Measurements from ENCODE around the gene NAPA.

NAPA gene

DNA sequence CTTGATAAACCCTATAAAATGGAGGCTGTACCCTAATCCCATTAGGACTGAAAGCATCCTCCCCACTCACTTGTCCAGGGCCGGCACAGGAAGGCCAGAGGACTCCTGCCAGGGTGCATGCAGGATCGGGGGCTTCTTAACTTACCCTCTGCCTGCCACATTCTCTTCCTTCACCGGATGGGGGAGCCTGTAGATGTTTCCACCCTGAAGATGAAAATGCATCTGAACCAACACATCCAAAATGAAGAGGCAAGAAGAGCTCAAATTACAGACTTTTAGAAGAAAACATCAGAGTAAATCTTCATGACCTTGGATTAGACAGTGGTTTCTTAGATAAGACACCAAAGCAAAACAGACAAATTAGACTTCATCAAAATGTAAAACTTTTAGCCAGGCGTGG is 25.9 kb upstream of the NAPA start:
- DNase-seq (ENCODE audit: low read depth in 1 of 2, low spot score in 1 of 2) = no peak
- Histone ChIP-seq H3K27me3 (ENCODE audit: insufficient read depth, poor library complexity, severe bottlenecking) (peaks cover 12% of the 10 kb centered on the region), H3K4me3 (replicated peaks; ENCODE audit: insufficient read depth, low read length) (no peak overlapping the region), H3K27ac (replicated peaks) (no peak overlapping the region)
- TF ChIP-seq SPI1 (IDR thresholded peaks at IDR 0.05; ENCODE audit: borderline replicate concordance, low read depth) = no peak
- no peak for TF ChIP-seq POLR2AphosphoS5 (IDR thresholded peaks at IDR 0.05; ENCODE audit: low read depth)
- TF ChIP-seq GABPA (IDR thresholded peaks at IDR 0.05; ENCODE audit: low read depth) = no peak
- TF ChIP-seq, protein P1, sequence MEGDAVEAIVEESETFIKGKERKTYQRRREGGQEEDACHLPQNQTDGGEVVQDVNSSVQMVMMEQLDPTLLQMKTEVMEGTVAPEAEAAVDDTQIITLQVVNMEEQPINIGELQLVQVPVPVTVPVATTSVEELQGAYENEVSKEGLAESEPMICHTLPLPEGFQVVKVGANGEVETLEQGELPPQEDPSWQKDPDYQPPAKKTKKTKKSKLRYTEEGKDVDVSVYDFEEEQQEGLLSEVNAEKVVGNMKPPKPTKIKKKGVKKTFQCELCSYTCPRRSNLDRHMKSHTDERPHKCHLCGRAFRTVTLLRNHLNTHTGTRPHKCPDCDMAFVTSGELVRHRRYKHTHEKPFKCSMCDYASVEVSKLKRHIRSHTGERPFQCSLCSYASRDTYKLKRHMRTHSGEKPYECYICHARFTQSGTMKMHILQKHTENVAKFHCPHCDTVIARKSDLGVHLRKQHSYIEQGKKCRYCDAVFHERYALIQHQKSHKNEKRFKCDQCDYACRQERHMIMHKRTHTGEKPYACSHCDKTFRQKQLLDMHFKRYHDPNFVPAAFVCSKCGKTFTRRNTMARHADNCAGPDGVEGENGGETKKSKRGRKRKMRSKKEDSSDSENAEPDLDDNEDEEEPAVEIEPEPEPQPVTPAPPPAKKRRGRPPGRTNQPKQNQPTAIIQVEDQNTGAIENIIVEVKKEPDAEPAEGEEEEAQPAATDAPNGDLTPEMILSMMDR (IDR thresholded peaks at IDR 0.05; ENCODE audit: insufficient read depth, low read length) = no peak
- TF ChIP-seq, protein P2, sequence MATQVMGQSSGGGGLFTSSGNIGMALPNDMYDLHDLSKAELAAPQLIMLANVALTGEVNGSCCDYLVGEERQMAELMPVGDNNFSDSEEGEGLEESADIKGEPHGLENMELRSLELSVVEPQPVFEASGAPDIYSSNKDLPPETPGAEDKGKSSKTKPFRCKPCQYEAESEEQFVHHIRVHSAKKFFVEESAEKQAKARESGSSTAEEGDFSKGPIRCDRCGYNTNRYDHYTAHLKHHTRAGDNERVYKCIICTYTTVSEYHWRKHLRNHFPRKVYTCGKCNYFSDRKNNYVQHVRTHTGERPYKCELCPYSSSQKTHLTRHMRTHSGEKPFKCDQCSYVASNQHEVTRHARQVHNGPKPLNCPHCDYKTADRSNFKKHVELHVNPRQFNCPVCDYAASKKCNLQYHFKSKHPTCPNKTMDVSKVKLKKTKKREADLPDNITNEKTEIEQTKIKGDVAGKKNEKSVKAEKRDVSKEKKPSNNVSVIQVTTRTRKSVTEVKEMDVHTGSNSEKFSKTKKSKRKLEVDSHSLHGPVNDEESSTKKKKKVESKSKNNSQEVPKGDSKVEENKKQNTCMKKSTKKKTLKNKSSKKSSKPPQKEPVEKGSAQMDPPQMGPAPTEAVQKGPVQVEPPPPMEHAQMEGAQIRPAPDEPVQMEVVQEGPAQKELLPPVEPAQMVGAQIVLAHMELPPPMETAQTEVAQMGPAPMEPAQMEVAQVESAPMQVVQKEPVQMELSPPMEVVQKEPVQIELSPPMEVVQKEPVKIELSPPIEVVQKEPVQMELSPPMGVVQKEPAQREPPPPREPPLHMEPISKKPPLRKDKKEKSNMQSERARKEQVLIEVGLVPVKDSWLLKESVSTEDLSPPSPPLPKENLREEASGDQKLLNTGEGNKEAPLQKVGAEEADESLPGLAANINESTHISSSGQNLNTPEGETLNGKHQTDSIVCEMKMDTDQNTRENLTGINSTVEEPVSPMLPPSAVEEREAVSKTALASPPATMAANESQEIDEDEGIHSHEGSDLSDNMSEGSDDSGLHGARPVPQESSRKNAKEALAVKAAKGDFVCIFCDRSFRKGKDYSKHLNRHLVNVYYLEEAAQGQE (IDR thresholded peaks at IDR 0.05; ENCODE audit: insufficient replicate concordance, low read depth) = no peak

DNA sequence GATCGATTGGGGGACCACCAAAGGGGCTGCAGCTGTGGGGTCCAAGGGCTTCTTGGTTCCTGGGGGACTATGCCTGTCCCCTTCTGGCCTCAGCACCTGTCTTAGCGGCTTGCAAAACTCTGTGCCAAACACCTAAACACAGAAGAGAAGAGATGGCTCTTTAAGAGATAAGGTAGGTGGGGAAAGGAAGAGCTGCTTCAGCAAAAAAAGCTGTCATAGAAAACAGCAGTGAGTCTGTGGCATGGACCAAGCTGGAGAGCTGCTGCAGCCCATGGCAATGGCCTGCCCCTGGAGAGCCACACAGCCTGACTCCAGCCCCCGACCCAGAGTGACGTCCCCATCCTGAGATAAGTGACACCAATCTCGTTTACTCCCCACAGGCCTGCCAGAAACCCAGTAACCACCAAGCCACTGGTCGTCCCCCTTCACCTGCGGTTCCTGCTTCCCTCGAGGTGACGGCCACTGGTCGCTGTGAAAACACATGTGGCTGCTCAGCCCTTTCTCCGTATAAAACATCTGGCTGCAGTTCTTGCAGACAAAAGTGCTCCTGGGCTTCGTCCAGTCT is 25.0 kb upstream of the NAPA start:
- no peak overlapping the region for H3K27ac ChIP-seq (replicated peaks)
- H3K4me3 ChIP-seq (replicated peaks; ENCODE audit: insufficient read depth, low read length) = no peak overlapping the region
- no peak for DNase-seq (ENCODE audit: low read depth in 1 of 2, low spot score in 1 of 2)
- TF ChIP-seq POLR2AphosphoS5 (IDR thresholded peaks at IDR 0.05; ENCODE audit: low read depth) = no peak
- TF ChIP-seq, protein P1 (IDR thresholded peaks at IDR 0.05; ENCODE audit: insufficient read depth, low read length) = no peak
- no peak for TF ChIP-seq GABPA (IDR thresholded peaks at IDR 0.05; ENCODE audit: low read depth)
- no peak for TF ChIP-seq SPI1 (IDR thresholded peaks at IDR 0.05; ENCODE audit: borderline replicate concordance, low read depth)
- TF ChIP-seq, protein P2 (IDR thresholded peaks at IDR 0.05; ENCODE audit: insufficient replicate concordance, low read depth) = no peak
- H3K27me3 ChIP-seq (ENCODE audit: insufficient read depth, poor library complexity, severe bottlenecking) = peaks cover 5% of the 10 kb centered on the region

DNA sequence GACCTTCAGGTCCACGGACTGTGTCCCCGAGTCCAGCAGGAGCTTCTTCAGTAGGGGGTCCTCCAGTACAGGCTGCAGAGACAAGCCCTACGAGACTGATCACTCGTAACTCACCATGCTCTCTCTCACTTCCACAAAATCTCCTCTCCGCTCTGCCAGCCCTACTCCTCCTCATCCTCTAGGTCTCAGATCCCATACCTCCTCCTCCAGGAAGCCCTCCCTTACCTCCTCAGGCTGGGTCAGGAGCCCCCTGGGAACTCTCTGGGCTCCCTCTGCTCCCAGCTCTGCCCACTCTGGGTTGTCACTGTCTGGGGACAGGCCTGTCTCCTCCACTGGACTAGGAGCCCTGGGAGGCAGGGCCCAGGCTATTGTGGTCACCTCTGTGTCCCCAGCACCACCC is 23.9 kb upstream of the NAPA start:
- no peak for TF ChIP-seq GABPA (IDR thresholded peaks at IDR 0.05; ENCODE audit: low read depth)
- no peak for TF ChIP-seq POLR2AphosphoS5 (IDR thresholded peaks at IDR 0.05; ENCODE audit: low read depth)
- no peak for TF ChIP-seq SPI1 (IDR thresholded peaks at IDR 0.05; ENCODE audit: borderline replicate concordance, low read depth)
- TF ChIP-seq, protein P1 (IDR thresholded peaks at IDR 0.05; ENCODE audit: insufficient read depth, low read length) = no peak
- TF ChIP-seq, protein P2 (IDR thresholded peaks at IDR 0.05; ENCODE audit: insufficient replicate concordance, low read depth) = no peak
- Histone ChIP-seq H3K27ac (replicated peaks) (no peak overlapping the region), H3K27me3 (ENCODE audit: insufficient read depth, poor library complexity, severe bottlenecking) (peaks cover 3% of the 10 kb centered on the region), H3K4me3 (replicated peaks; ENCODE audit: insufficient read depth, low read length) (no peak overlapping the region)
- DNase-seq (ENCODE audit: low read depth in 1 of 2, low spot score in 1 of 2) = no peak
